Activated CD4-positive, CD25-positive, alpha-beta regulatory T cell treated with anti-CD3 and anti-CD28 coated beads, Interleukin-2, amount 50 U/mL, for 16 hours (primary cell): ENCODE measurements around the gene HIRA.

ENCODE experiments used
- DNase-seq: peaks from one replicate; pipeline ENCODE4 v3.0.0-alpha.2; 2020; ENCODE audit warnings: low read depth, low spot score

The HIRA gene

DNA sequence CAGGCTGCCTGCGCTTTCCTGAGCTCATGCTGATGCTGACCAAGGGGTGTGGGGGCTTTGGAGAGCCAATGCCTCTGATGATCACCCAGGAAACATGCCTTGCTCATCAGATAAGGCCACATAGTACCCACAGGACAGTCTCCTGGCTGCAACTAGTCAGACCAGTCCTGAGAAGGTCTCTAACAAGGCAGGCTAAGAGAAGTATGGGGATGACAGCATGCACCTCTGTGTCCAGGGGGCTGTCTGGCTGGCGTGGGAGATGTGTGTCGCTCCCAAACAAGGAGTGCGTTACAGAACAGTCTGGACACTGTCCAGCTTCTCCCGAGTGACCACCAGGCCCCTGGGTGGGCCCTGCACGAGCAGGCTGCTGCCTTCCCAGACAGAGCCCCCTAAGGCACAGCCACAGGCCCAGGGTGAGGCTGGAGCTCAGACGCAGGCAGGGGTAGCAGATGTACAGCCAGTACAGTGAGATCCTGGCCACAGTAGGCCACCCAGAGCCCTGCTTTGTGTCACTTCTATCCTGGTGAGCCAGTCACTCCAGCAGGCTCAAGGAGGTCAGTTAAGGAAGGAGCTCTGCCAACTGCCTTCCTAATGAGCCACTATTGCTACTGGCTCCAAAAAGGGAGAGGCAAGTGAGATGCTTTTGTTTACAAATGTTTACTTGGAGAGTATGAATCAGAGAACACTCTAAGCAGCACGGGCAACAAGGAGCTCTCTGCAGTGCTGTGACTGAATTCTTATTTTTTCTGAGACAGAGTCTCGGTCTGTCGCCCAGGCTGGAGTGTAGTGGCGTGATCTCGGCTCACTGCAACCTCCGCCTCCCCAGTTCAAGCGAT is 74.0 kb downstream of the HIRA start:
- DNase-seq: no peak

DNA sequence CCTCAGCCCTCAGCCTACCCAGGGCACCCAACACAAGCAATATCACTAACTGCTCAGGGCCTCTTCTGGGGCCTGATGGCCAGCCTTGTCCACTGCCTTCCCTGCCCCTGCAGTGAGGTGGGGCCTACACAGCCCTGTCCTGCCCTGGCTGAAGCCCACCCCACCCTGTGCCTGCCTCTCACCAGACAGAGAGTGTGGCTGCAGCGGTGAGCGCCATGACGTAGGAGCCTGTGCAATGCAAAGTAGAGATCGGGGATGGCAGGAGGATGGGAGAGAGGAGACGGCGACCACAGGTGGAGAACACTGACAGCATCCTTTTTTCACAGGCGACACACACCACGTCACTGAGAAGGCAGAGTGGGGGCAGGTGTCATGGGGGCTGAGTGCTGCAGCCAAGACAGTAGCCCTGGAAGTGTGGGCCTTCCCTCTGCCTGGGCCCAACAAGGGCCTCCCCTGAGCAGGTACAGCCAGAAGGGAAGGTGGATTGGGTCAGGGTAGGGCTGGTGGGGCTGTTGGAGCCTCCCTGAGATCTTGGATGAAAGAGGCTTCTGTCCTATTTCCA is 74.7 kb downstream of the HIRA start:
- DNase-seq: no peak

DNA sequence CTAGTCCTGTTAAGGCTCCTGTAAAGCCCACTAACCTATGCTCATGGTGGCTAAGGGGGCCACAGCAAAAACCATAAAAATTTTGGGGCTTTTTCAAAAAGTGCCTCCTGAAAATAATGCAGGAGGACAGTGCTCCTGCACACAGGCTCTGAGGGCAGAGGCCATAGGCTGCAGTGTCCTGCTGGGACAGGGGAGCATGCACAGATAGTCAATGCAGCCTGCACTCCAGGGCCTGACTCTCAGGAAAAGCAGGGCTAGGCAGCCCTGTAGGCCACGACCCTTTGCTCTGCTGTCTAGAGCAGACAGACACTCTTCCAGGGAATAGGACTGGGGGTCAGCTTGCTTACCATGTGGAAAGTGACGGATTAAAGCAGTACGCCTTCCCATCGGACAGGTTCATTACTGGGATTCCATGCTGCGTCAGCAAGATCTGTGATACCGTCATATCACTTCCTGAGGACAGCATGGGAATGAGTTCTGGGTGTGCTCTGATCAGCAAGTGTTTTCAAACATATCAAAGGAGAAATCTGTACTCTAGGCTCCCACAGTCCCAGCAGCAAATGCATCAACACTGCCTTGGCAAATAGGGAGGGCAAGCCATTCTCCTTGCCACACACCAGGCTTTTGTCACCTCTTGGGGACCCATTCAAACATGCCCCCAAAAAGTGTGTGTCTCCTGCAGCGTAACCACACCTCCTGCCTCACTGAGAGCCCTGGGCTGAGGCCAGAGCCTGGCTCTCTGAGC is 75.9 kb downstream of the HIRA start:
- no peak for DNase-seq

DNA sequence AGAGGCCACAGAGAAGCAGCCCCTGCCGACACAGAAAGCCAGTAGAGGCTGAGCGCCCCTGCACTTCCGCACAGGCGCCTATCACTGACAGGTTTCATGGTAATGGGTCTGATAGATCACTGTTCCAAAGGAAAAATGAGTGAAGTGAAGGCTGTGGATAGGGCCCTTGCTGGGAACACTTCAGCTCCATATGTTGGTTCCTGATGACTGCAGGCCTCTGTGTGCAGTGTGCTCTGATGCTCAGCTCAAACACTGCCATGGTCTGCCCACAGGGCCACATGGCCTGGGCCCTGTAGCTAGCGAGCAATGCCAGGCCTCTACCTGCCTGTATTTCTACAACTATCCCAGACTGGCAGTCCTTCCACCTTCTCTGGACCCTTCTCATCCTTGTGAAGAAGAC is 77.3 kb downstream of the HIRA start:
- no peak for DNase-seq

DNA sequence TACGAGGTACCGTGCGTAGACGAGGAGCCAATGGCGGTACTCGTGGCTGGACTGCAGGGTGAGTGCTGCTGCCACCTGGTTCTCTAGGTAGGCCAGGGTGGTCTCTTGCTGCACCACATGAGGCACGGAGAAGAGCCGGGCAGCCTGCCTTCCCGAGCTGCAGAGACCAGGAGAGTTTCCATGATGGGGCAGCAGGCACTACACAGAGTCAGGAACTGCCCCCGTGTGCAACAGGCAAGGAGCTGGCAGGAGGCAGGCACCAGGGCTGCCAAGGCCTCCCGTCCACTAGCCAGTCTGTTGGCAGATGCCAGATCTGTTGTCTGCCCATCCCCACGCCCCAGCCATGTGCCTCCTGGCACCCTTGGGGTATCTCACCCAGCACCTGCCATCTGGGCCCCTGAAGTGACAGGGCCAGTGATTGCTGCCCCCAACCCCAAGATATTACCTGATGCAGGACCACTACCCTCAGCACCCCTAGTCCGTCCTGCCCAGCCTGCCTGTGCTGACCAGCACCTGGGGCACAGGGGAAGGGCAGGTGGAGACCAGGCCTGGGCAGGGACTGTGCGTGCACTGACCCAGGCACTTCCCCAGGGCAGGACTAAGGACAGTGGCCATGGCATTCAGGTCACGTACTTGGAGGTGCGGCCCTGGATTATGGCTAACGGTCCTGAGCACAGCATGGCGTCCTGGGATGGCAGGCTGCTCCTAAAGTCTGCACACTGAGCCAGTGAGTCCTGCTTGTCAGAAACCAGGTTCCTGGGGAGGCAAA is 78.0 kb downstream of the HIRA start:
- no peak for DNase-seq

DNA sequence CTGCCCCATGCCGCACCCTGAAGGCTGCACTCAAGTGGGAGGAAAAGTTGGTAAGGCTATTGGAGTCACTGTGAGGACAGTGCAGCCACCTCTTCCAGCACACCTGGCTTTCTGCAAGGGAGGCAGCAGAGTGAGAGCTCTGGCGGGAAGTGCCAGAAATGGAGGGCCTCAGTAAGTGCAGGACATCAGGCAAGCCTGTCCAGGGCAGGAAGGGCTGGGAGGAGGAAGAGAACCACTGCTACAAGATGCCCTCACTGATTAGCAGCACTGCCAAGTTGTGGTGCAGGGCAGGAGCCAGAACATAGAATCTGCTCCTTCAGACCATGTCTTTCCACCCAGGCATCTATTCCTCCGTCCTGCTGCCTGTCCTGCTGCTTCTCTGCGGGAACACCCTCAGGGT is 78.8 kb downstream of the HIRA start:
- DNase-seq: no peak

DNA sequence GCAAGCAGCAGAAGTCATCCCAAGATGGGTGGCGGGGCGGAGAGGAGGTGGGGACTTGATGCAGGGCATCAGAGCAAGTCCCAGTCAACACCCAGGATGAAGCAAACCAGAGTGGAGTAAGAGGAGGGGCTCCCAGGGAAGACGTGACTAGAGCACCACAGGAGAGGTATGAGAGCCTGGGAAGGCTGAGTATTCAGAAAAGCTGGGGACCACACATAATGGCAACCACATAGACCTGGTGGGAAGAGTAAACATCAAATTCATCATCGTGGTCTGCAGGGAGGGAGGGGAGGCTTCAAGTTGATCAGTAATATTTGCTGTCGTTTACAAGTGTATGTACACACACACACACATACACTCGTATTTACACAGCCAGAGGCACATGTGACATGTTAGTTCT is 79.3 kb downstream of the HIRA start:
- no peak for DNase-seq

DNA sequence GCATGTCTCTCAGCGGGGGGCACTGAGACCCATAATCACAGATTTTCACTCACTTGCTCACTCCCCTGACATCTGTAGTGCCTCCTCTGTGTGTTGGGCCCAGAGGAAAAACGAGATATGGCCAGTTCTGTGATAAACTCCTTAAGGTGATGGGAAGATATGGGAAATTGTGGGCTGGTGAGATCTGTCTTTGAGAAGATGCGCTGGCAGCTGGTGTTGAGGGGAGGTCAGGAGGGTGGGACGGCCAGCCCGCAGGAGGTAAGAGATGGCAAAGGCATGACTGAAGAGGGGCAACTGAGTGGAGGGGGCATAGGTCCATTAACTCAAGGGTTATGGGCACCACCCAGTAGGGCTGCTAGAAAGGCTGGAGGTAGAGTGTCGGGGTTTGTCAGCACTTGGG is 79.9 kb downstream of the HIRA start:
- DNase-seq: no peak

DNA sequence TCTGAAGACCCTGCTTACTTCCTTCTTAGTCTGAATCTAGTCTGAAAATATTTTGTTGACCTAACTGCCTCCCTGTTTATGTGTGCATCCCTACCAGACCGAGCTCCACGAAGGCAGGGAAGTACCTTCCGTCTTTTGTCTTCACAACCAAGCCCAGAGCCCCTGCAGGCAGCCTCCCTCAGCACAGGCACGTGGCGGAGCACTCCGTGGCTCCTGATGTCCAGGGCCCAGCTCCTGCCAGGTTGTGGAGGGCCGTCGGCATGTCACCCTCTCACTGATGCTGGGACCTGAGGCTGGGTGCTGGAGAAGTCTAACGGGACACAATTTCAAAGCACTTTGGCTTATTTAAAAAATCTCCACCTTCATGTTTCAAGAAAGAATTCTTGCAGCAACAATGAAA is 80.6 kb downstream of the HIRA start:
- DNase-seq: no peak

DNA sequence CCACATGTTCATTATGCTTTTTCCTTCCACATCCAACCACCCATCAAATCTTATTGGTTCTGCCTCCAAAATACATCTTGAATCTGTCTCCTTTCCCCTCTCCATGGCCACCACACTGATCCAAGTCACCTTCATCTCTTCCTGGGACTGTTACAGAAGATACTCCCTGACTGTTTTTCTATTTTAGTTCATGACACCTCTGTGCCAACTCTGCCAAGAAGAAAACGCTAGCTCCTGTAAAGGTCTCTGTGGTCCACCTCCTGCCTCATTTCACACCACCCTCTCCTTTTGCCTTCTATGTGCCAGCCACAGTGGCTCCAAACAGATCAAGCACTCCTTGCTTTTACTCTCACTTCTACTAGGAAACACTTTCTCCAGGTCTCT is 81.1 kb downstream of the HIRA start:
- no peak for DNase-seq

DNA sequence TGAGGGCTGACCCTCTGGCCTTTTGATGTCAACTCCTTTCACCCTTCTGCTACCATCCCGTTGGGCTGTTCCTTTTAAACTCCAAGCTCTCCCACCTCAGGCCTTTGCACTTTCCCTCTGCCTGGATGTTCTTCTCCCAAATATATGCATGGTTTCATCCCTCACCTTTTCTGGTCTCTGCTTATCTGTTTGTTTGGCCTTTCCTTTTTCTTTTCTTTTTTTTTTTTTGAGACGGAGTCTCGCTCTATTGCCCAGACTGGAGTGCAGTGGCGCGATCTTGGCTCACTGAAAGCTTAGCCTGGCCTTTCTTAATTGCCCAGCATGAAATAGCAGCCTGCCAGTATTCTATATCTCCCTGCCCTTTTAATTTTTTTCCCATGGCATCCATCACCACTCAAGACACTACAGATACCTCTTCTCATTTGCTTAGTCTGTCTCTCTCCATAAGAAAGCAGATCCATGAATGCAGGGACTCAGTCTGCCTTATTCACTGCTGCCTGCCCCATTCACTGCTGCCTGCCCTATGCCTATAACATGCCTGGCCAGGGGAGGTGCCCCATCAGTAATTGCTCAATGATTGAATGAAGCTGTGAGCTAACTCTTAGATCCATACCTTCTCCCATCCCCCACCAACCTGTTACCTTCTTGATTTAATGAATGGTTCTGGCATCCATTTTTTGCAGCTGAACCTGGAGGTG is 81.6 kb downstream of the HIRA start:
- no peak for DNase-seq

DNA sequence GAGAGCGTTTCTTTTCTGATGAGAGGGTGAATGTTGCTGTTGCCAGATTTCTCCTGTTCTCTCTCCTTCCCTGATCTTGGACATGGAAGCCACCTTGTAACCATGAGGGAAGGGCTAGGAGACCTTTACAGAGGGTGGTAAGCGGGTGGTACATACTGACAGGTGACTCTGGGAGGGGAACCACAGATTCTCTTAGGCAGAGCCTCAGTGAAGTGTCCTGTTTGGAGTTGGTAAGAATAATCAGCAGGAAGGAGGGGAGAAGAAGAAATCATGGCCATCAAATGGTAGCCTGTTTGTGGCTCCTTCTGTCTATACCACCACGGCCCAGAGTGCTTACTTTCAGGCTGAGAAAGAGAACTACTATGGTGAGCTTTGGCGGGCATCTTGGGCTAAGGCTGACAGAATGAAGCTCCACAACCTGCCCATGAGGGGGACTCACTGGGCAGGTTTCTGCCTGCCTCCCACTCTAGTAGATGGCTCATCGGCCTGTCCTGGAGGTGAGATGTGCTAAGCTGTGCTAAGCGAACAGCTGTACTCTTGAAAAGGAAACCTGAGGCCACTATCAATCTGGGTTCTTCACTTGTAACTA is 84.8 kb downstream of the HIRA start:
- no peak for DNase-seq

DNA sequence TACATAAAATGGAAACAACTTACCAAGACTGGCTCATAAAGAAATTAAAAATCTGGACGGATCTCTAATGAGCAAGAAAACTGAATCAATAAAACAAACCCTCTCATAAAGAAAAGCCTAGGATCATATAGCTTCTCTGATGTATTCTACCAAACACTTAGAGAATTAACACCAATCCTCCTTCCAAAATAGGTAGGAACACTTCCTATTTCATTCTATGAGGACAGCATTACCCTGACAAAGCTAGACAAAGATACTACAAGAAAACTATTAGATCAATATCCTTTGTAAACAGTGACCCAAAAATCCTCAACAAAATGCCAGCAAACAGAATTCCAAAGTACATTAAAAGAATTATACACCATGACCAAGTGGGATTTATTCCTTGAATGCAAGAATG is 87.1 kb downstream of the HIRA start:
- DNase-seq: no peak

DNA sequence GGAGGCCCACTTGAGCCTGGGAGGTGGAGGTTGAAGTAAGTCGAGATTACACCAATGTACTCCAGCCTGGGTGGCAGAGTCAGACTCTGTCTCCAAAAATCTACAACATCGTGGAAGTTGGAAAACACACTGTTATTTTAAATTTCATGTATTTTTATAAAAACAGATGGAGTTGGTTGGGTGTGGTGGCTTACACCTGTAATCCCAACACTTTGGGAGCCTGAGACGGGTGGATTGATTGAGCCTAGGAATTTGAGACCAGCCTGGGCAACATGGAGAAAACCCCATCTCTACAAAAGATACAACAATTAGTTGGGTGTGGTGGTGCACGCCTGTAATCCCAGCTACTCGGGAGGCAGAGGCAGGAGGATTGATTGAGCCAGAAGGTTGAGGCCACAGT is 88.1 kb downstream of the HIRA start:
- no peak for DNase-seq

DNA sequence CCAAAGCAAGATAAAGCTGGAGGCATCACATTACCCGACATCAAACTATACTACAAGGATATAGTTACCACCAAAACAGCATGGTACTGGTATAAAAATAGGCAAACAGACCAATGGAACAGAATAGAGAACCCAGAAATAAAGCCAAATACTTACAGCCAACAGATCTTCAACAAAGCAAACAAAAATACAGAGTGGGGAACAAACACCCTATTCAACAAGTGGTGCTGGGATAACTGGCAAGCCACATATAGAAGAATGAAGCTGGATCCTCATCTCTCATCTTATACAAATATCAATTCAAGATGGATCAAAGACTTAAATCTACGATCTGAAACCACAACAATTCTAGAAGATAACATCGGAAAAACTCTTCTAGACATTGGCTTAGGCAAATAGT is 90.0 kb downstream of the HIRA start:
- no peak for DNase-seq

DNA sequence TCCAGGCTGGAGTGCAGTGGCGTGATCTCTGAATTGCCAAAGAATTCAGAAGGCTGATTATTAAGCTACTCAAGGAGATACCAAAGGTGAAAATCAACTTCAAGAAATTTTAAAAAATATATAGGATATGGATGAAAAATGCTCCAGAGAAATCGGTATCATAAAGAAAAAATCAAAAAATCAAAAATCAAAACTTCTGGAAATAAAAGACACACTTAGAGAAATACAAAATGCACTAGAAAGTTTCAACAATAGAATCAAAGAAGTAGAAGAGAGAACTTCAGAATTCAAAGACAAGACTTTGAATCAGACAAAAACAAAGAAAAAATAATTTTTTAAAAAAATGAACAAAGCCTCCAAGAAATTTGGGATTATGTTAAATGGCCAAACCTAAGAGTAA is 94.4 kb downstream of the HIRA start:
- no peak for DNase-seq

DNA sequence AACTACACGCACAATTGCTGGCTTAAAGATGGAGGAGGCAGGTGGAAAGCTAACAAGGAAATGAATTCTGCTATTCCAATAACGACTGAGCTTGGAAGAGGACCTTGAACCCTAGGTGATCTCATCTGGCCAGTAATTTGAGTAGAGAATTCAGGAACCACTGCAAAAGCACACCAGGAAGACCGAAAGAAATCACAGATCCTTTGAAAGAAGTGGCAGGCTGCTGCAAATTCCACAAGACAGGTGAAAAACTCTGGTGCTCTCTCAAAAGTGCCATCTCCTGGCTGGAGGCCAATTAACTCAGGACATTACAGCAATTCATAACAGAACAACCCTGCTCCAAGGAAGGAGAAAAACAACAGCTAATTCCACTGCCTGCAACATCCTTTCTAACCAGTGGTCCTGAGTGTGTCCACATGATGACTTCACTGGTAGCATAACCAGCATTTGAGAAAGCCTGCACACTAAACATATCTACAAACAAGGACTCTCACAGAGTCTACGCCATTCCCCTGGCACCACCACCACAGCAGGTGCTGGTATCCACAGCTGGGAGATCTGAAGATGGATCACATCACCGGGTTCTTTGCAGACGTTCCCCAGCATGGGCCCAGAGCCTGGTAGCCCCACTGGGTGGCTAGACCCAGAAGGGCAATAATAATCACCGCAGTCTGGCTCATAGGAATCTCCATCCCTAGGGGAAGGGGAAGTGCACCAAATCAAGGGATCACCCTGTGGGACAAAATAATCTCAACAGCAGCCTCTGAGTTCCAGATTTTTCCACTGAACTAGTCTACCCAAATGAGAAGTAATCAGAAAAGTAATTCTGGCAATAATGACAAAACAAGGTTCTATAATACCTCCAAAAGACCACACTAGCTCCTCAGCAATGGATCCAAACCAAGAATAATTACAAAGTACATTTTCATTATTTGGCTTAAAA is 95.1 kb downstream of the HIRA start:
- no peak for DNase-seq

DNA sequence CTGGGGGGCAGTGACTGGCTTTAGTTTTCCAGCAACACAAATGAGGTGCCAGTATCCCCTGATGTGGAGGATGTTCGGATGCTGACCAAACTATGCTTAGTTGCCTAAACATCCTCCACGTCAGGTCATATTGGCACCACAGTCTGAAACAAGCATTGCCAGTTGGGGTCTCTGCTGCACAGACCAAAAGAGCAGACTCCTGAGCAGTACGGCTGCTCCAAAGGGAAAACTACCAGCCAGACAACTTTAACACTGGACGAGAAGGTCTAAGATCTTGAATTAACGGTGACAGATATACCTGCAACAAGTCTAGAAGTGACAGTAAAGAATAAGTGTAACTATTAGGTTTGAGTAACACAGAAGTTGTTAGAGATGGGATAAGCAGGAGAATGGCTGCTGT is 99.6 kb downstream of the HIRA start:
- no peak for DNase-seq

DNA sequence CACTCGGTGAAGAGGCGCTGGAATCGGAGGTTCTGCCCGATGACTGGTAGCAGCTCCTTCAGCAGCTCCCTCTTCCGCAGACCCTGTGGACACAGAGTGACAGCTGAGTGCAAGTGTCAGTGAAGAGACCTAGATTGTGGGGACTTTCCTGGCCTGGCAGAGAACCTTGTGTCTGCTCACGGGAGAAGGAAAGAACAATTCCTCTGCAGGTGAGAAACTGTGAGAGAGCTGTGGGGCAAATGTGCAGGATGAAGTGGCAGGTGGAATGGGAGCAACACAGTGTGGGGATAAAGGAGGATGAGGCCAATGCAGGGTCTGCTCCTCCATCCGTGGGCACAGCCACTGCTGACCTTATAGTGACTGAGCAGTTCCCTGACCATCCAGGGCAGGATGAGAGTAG is 100.1 kb downstream of the HIRA start:
- no peak for DNase-seq

DNA sequence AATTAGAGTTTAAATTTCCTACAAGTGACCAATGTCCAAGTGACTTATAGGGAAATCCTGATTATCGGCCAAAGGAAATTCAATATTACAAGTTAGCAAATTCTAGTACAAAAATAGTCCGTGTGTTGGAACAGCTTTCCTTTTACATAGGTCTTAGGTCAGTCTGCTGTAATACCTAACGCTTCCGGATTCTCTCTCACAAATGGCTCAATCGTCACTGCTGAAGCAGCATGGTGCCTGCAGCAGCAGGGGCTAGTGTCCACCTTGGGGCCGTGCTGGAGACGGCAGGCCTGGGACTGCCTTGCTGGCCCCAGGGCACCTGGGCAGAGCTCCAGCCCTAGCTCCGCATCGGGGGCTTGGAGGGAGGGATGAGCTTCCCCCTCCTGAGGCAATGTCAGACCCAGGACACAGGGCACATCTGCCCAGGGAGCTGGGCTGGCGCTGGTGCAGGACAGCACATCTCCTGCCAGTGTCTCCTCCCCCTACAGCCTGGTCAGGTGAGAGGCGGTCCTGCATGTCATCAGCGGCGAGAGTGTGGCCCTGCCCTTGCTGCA is 100.6 kb downstream of the HIRA start:
- no peak for DNase-seq
